Transverse colon (tissue), 4 donors: ENCODE results near the gene ACACA.

ENCODE experiments used
- EP300 ChIP-seq: sonication (generic); formaldehyde crosslinking; IDR thresholded peaks from one replicate; pipeline ENCODE4 v1.6.1; 2017; ENCODE audit warnings: antibody characterized with exemption, low read depth
- POLR2A ChIP-seq: fragments of 450-650 bp; IDR thresholded peaks from one replicate; pipeline ENCODE4 v1.6.1; 2016; ENCODE audit warnings: antibody characterized with exemption, mild to moderate bottlenecking, moderate library complexity
- POLR2AphosphoS5 ChIP-seq, 3 donors: sonication (generic); formaldehyde crosslinking; IDR thresholded peaks; one replicate each; pipeline ENCODE4 v1.6.1; 2016; ENCODE audit warnings: antibody characterized with exemption in 3 of 3
- TF ChIP-seq, protein P1 (sequence below), 5 experiments: fragments of 200-600 bp in 3 of 5; fragments of 450-650 bp in 2 of 5; sonication (generic) in 3 of 5; IDR thresholded peaks; 1 replicate in 2 of 5; 2 replicates in 3 of 5; pipeline ENCODE4 v1.5.1; 2016 to 2017; ENCODE audit warnings: antibody characterized with exemption in 5 of 5, inconsistent platforms in 3 of 5, mild to moderate bottlenecking in 2 of 5, moderate library complexity in 1 of 5

DNA sequence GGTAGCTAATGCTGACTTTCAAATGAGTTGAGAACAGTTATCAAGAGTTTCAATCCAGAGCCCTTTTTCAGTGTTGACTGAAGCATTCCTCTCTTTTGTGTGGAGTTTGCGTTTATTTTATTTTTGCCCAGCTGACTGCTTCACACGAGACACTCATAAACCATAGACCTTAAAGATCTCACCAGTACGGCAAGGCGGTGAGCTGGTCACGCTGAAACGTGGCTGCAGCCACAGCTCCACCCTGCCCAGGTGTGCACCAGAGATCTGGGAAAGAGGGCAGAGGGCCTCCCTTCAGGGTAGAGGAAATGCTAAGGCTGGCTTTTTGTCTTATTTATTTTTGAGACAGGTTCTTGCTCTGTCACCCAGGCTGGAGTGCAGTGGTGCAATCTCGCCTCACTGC is 345.7 kb downstream of the ACACA start:
- no peak for TF ChIP-seq POLR2AphosphoS5 (IDR thresholded peaks at IDR 0.05)
- TF ChIP-seq, protein P1, sequence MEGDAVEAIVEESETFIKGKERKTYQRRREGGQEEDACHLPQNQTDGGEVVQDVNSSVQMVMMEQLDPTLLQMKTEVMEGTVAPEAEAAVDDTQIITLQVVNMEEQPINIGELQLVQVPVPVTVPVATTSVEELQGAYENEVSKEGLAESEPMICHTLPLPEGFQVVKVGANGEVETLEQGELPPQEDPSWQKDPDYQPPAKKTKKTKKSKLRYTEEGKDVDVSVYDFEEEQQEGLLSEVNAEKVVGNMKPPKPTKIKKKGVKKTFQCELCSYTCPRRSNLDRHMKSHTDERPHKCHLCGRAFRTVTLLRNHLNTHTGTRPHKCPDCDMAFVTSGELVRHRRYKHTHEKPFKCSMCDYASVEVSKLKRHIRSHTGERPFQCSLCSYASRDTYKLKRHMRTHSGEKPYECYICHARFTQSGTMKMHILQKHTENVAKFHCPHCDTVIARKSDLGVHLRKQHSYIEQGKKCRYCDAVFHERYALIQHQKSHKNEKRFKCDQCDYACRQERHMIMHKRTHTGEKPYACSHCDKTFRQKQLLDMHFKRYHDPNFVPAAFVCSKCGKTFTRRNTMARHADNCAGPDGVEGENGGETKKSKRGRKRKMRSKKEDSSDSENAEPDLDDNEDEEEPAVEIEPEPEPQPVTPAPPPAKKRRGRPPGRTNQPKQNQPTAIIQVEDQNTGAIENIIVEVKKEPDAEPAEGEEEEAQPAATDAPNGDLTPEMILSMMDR (IDR thresholded peaks at IDR 0.05): no peak
- no peak for TF ChIP-seq EP300
- TF ChIP-seq POLR2A: no peak
